Hair follicle dermal papilla cell (primary cell): ENCODE results near the gene ORAI3. TPM values are rescaled to one million over a fixed set of nuclear protein-coding genes. Genes with fewer than 3 reads are reported as not detected.

Source experiments
- small RNA-seq: library from RNA; depleted of rRNA; stranded (forward); fragments of <200 nt; gene quantifications from one replicate; pipeline ENCODE3, GENCODE V24; 2012
- total RNA-seq: library from RNA; depleted of rRNA; stranded (reverse); fragments of >200 nt; gene quantifications from 2 replicates; pipeline ENCODE4 v1.2.3, GENCODE V29; 2012

The ORAI3 gene
- 34.2 and 43.0 TPM in 2 replicates for total RNA-seq

GRCh38 chr16:30948667-30949649 is at the start of gene ORAI3:
ORAI3 (plus strand) TSS chr16:30949068; CDS start chr16:30949290, 222 bp downstream.

DNA sequence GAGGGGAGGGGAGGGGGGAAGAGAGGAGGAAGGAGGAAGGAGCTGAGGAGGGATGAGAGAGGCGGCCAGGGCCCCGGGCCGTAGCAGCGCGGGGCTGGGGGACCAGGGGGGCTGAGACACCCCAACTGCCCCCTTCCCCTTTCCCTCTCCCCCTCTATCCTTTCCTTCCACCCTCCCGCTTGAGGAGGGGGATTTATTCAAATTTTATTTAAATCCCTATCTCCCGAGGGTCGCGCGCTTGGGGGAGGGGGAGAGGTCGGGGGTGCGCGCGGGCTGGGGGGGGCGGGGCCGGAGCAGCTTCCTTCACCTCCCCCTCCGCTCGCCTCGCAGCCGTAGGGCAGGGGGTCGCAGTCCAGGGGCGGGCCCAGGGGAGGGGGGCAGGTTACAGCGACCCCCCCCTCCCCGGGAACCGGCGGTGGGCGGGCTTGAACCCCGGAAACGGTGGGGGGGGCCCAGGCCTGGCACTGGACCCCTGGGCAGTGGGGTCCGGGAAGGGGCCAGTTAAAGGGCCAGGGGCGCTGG is 25.3 kb upstream of the ORAI3 start, which contains the start of gene FBXL19:
TSS of gene FBXL19 (plus strand) at position 19 of the 522 bp plus-strand sequence. CDS start 2,183 bp downstream, outside the sequence.

GRCh38 chr16:30957456-30958174 is 8.7 kb downstream of the ORAI3 start, which contains the start of gene SETD1A:
SETD1A (plus strand) TSS chr16:30957754; CDS start chr16:30958732, 978 bp downstream.

DNA sequence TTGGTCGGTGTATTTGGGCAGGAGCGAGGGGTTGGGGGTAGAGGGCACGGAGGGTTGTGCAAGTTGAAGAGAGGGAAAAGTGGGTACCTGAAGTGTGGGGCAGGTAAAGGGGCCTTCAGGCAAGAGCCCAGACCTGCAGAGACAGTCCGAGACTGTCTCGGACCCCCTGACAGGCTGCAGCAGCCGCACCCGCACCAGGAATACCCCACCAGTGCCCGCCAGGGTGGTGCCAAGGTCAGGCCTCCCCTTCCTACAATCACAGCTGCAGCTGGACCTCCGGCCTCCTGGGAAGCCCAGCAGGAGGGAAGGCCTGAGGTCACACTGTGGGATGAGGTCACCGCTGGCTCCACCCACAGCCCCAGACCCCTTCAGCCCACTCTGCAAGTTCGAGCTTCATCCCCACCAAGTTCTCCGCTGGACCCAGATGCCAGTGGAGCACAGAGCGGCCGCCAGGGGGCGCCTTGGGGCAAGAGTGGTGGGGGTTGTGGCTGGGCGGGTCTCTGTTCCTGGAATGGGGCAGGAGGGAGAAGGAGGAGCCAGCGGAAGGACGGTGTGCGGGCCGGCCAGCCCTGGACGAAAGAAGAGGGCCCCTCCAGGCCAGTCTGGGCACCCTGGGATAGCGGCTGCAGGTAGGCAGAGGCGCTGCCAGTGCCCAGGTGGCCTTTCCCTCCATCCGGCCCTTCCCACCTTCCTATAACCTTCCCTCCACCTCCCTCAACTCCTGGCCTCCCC is 36.0 kb downstream of the ORAI3 start, which contains the start of gene HSD3B7:
TSS of gene HSD3B7 (plus strand) at position 539 of the 732 bp plus-strand sequence. CDS start 452 bp downstream, outside the sequence.

Small RNA genes within 50 kb of the gene (small RNA-seq; reads per million reads assigned to genes)
- gene AC135048.1: not detected

Other genes with a start within 250 kb of the ORAI3 start
- gene SRCAP, start 249.9 kb upstream of the ORAI3 start, total RNA-seq: 25.3 and 28.7 TPM in 2 replicates
- 21.1 and 22.3 TPM in 2 replicates for gene PHKG2, start 200.6 kb upstream of the ORAI3 start, total RNA-seq
- gene CFAP119, start 187.0 kb upstream of the ORAI3 start, total RNA-seq: 0.36 and 0.49 TPM in 2 replicates
- 93.1 and 102 TPM in 2 replicates for gene RNF40, start 186.7 kb upstream of the ORAI3 start, total RNA-seq
- gene ZNF629, start 161.9 kb upstream of the ORAI3 start, total RNA-seq: 20.9 and 22.2 TPM in 2 replicates
- gene BCL7C, start 55.0 kb upstream of the ORAI3 start, total RNA-seq: 37.0 and 41.7 TPM in 2 replicates
- gene CTF1, start 52.5 kb upstream of the ORAI3 start, total RNA-seq: 3.5 and 5.8 TPM in 2 replicates
- gene FBXL19, start 25.5 kb upstream of the ORAI3 start, total RNA-seq: 18.6 and 19.5 TPM in 2 replicates
- gene SETD1A, start 8.7 kb downstream of the ORAI3 start, total RNA-seq: 2.7 and 8.1 TPM in 2 replicates
- gene HSD3B7, start 36.1 kb downstream of the ORAI3 start, total RNA-seq: 52.1 and 60.4 TPM in 2 replicates
- 0.97 and 2.3 TPM in 2 replicates for gene STX1B, start 61.6 kb downstream of the ORAI3 start, total RNA-seq
- 17.4 and 22.0 TPM in 2 replicates for gene STX4, start 84.5 kb downstream of the ORAI3 start, total RNA-seq
- 31.3 and 34.0 TPM in 2 replicates for gene ZNF668, start 125.2 kb downstream of the ORAI3 start, total RNA-seq
- 19.6 and 20.4 TPM in 2 replicates for gene ZNF646, start 125.4 kb downstream of the ORAI3 start, total RNA-seq
- 4.2 and 5.5 TPM in 2 replicates for gene PRSS53, start 139.9 kb downstream of the ORAI3 start, total RNA-seq
- 105 and 137 TPM in 2 replicates for gene VKORC1, start 145.7 kb downstream of the ORAI3 start, total RNA-seq
- 34.4 and 36.1 TPM in 2 replicates for gene BCKDK, start 159.3 kb downstream of the ORAI3 start, total RNA-seq
- gene KAT8, start 168.6 kb downstream of the ORAI3 start, total RNA-seq: 33.2 and 35.9 TPM in 2 replicates
- gene PRSS8, start 186.7 kb downstream of the ORAI3 start, total RNA-seq: 0.16 TPM in 1 of 2 replicates, not detected in the other
- 2.1 TPM in 1 of 2 replicates, not detected in the other for gene PRSS36, start 201.0 kb downstream of the ORAI3 start, total RNA-seq
- gene FUS, start 231.1 kb downstream of the ORAI3 start, total RNA-seq: 49.4 and 53.2 TPM in 2 replicates